HG03196 (cell line): Measurements from ENCODE around the gene WDR49.
"Not testable (repeated sequence)": the region's sequence is repeated elsewhere in the genome, so short reads cannot be mapped to it uniquely, and the experiment has no call there.

Experiments used
- ATAC-seq: cut with Tn5 transposase; IDR thresholded peaks from one replicate; pipeline ENCODE4 v1.9.1; 2021; ENCODE audit not compliant: unreplicated experiment

The WDR49 gene

DNA sequence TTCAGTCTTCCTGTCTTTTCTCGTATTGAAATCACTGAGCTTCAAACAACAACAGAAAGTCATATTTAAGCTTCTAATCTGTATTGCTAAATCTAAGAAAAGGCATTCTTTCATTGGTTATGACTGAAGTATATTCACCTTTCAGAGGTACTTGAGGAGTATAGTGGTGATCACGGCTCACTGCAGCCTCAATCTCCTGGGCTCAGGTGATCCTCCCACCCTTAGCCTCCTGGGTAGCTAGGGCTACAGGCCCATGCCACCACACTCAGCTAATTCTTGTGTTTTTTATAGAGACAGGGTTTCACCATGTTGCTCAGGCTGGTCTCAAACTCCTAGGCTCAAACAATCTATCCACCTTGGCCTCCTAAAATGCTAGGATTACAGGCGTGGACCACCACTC is 38.7 kb downstream of the WDR49 start:
- ATAC-seq = no peak

DNA sequence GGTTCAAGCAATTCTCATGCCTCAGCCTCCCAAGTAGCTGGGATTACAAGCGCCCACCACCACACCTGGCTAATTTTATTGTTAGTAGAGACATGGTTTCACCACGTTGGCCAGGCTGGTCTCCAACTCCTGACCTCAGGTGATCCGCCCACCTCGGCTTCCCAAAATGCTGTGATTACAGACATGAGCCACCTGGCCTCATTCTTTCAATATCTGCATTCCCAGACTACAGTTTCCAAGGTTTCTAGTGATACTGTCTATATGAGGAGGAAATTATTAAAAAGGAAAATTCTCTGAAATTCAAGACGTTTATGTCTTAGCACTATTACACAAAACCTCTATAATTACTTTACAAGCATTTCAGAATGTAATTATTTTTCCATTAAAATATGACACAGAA is 39.5 kb downstream of the WDR49 start:
- not testable (repeated sequence) for ATAC-seq

DNA sequence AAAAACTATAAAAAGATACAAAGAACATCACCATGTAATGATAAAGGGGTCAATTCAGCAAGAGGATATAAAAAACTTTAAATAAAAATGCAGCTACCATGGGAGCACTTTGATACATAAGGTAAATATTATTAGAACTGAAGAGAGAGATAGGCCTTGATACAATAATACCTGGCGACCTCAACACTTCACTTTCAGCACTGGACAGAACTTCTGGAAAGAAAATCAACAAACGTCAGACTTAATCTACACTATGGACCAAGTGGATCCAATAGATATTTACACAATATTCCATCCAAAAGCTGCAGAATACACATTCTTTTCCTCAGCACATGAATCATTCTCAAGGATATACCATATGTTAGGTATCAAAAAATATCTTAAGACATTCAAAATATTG is 42.0 kb downstream of the WDR49 start:
- no peak for ATAC-seq

DNA sequence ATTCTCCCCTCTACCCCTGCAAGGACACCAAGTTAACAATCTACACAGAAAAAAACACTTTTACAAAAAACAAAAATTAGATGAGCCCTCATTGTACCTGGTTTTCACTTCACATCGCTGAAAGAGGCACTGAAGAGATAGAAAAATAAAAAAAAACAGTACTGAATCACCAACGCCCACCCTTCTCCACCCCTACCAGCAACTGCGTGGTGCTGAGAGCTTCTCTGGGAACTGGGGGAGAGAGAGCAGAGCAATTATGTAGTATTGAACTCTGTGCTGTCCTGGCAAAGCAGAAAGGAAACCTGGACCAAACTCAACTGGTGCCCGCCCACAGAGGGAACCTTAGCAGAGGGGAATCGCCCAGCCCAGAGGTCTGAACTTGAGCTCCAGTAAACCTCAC is 44.6 kb downstream of the WDR49 start:
- ATAC-seq = no peak

GRCh38 chr3:167606836-167607235 is 46.9 kb downstream of the WDR49 start:
- no peak for ATAC-seq

GRCh38 chr3:167605871-167606270 is 47.9 kb downstream of the WDR49 start:
- ATAC-seq = no peak

- ATAC-seq = no peak
Observed at GRCh38 chr3:167602041-167602440, 51.7 kb downstream of the WDR49 start.

- no peak for ATAC-seq
Observed at GRCh38 chr3:167587651-167588050, 66.1 kb downstream of the WDR49 start.

DNA sequence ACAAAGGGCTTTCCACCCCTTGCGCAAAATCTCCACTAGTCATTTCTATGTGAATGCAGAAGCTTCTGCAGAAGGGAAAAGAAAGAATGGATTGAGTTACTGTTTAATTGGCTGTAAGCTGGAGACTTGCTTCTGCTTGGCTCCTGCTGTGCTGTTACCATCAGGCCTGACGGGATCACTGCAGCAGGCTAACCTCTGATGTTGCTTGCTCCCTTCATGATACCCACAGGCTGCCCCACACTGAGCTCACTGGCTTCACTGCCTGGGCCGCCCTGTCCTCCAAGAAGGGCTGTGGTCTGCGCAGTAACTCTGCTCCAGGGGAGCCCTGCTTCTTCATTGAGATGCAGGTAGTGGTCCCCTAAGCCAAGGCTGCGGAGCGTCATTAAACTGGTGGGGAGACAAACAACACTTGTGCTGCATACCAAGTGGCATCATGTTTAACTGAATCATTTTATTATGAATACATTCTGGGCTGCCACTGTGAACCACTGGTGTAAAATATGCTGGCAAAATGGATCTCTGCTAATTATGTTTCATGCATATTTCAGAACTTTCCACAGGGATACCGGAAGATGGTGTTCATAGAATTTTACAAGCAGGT is 78.6 kb downstream of the WDR49 start:
- no peak for ATAC-seq

- ATAC-seq = no peak
Observed at GRCh38 chr3:167572991-167573390, 80.8 kb downstream of the WDR49 start.

GRCh38 chr3:167568634-167569033 is 85.1 kb downstream of the WDR49 start:
- ATAC-seq = no peak

DNA sequence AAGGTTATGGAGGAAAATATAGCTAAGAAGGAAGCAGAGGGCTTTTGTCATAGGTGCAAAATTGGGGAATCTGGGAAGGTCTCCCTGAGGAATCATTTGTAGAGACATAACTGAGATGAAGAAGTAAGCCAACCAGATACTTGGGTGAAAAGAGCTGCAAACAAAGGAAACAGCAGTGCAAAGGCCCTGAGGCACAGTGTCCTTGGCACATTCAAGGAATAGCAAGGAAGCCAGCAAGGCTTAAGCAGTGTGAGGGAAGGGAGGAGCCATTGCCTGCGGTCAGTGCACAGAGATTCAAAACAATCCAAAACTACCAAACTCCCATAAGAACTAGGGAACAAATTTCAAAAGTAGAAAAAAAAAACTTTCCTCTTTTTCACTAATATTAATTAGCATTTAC is 88.3 kb downstream of the WDR49 start:
- ATAC-seq = no peak

DNA sequence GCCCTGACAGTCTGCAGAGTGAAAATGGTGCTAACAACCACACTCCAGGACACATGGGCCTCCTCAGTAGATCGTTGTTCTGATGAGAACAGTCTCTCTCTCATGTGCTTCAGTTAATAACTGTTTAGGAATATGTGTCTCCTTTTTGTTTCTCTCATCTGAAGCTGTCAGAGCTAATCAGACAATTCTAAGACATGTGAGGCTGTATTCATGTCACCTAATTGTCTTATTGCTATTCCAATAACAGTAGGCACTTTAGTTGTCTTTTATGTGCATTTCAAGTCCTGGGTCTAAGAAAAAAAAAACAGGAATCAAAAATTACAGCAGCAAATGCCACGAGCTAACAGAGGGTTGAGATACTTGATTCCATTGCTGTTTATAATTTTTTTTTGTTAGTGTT is 89.1 kb downstream of the WDR49 start:
- ATAC-seq = no peak

DNA sequence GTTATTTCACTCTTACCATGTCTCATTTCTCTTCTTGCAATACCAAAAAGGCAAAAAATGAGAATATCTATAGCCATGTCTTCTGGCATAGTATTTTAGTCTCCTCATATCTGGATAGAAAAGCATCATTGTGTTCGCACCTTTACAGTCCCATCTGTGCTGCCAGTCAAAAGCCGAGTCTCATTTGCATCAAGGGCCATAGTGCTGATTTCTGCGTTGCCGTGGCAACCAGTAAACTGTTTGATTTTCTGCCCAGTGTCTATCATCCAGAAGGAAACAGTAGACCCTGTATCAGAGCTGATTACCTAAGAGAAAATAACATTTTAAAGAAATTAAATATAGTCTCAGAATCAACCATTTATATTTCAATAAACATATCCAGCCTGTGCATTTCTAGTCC is 93.8 kb downstream of the WDR49 start:
- ATAC-seq = no peak

DNA sequence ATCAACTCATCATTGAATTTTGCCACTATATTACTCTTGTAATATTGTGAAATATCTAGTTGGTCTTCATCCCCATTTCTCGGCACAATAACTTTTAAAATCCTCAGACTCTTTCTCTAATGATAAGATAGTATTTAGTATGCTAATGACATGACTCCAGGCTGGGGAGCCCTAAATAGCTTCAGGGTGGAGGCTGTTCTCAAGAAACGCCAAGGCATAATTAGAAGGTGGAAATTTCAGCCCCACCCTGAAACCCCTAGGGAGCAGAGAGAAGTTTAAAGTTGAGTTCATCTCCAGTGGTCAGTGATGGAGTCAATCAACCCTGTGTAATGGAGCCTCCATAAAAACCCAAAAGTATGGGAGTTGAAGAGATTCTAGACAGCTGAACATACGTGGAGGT is 98.8 kb downstream of the WDR49 start:
- no peak for ATAC-seq

GRCh38 chr3:167538081-167538480 is 115.7 kb downstream of the WDR49 start:
- no peak for ATAC-seq

DNA sequence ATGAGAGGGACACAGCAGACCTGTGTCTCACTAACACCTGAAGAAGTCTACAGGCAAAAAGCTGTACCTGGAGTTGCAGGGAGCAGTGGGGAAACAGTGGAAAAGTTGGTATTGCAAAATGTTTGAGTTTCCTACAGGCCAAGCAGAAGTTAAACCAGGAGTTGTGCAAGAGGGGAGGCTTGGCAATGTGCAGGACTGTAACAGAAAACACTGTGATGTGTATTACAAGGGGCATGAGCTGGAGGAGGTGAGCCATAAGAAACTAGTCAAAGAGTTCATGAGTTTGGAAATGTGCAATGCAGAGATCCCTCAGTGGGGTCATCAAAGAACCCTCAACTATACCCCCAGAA is 132.8 kb downstream of the WDR49 start:
- ATAC-seq = no peak

DNA sequence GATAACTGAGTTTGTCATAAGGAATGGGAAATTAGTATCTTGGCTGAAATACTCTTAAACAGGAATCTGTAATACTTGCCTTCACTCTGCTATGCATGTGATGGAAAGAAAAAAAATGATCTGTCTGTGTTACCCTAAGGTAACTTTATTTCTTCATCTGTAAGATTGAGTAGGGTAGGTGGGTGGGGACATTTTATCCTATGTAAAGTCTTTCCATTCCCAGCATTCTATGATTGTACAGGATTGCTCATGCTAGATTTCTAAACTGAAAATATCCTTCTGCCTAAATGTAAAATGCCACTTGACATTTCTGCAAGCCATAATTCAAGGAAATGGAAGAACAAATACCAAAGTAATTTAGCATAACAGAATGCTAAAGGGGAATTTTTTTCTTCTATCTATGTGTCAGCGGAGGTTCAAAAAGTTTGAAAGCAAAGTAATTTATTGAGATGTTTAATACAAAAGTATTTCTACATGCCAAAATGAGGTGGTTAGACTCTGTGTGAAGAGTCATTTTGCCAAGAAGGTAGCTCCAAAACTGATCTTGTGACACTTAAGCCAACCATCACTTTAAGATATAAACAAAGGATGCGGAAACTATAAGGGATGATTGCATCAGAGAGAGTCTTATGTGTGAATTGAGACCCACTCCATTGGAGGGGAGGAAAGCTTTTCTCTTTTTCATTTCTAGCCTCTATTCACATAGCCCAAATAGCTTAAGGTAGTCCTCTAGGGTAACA is 133.3 kb downstream of the WDR49 start:
- no peak for ATAC-seq

DNA sequence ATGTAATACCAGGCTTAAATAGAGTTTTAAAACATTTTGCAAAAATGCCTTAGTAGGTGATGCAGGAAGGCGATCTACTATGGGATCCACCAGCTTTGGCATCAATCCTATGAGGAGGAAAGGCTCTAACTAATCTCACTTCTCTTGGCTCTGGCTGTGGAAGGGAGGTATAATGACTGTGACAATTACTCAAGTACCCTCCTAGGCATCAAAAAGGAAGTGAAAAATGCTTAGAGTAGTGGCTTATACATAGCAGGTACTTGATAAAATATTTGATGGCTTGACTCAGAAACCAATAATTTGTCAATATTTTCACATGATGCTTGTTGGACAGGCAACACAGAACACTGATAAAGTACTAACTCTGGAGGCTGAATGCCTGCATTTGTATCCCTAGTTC is 145.8 kb downstream of the WDR49 start:
- ATAC-seq = no peak

DNA sequence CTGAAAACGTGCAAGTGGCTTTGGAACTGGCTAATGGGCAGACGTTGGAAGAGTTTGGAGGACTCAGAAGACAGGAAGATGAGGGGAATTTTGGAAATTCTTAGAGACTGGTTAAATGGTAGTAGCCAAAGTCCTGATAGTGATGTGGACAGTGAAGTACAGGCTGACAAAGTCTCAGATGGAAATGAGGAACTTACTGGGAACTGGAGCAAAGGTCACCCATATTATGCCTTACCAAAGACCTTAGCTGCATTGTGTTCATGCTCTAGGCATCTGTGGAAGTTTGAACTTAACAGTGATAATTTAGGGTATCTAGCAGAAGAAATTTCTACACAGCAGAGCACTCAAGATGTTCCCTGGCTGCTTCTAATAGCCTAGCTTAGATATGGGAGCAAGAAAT is 151.3 kb downstream of the WDR49 start:
- ATAC-seq = no peak

DNA sequence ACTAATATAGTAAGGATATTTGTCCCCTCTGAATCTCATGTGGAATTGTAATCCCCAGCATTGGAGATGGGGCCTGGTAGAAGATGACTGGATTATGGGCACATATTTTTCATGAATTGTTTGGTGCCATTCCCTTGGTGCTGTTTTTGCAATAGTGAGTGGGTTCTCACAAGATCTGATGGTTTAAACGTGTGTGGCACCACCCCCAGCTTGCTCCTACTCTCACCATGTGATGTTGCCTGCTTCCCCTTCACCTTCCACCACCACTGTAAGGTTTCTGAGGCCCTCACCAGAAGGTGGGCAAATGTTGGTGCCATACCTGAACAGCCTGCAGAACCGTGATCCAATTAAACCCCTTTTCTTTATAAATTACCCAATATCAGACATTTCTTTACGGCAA is 151.8 kb downstream of the WDR49 start:
- ATAC-seq = no peak

DNA sequence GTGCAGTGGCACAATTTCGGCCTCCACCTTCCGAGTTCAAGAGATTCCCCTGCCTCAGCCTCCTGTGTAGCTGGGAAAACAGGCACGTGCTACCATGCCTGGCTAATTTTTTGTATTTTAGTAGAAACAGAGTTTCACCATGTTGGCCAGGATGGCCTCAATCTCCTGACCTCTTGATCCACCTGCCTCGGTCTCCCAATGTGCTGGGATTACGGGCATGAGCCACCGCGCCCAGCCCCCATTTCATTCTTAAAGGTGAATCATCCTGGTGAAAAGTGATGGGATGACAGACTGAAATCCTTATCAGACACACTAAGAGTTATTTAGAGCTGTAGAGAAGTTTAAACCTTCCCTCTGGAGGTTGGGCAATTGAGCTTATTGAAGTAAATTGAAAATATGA is 155.8 kb downstream of the WDR49 start:
- no peak for ATAC-seq

GRCh38 chr3:167493244-167493643 is 160.5 kb downstream of the WDR49 start:
- ATAC-seq = no peak
